Gastroesophageal sphincter (tissue), 4 donors: Measurements from ENCODE around the gene BIVM. TPM values are rescaled to one million over a fixed set of nuclear protein-coding genes. Genes with fewer than 3 reads are reported as not detected.

Experiments used
- ATAC-seq: fragments of 150-250 bp; one replicate; pipeline ENCODE4 v1.9.1; 2016; ENCODE audit warnings: mild to moderate bottlenecking, moderate library complexity
- H3K27ac ChIP-seq, 4 donors: fragments of 200-600 bp; sonication (generic) in 3 of 4; 1 replicate in 3 of 4; 2 replicates in 1 of 4; pipeline ENCODE4 v1.5.1; 2016 to 2019
- H3K27me3 ChIP-seq: fragments of 200-600 bp; sonication (generic); one replicate; pipeline ENCODE4 v1.5.1; 2019
- H3K36me3 ChIP-seq, 2 donors: fragments of 200-600 bp; sonication (generic); one replicate each; pipeline ENCODE4 v1.5.1; 2019; ENCODE audit warnings: control low read depth in 1 of 2
- H3K4me1 ChIP-seq, 3 donors: fragments of 200-600 bp; sonication (generic); 1 replicate in 2 of 3; 2 replicates in 1 of 3; pipeline ENCODE4 v1.5.1; 2016 to 2019; ENCODE audit warnings: control low read depth in 2 of 3
- H3K4me3 ChIP-seq, 2 donors: fragments of 200-600 bp; sonication (generic); one replicate each; pipeline ENCODE4 v1.5.1; 2019; ENCODE audit warnings: mild to moderate bottlenecking in 1 of 2, moderate library complexity in 1 of 2
- H3K9me3 ChIP-seq, 3 donors: fragments of 200-600 bp; sonication (generic); one replicate each; pipeline ENCODE4 v1.5.1; 2017 to 2019; ENCODE audit warnings: control low read depth in 2 of 3
- EP300 ChIP-seq: sonication (generic); formaldehyde crosslinking; IDR thresholded peaks from one replicate; pipeline ENCODE4 v1.6.1; 2017; ENCODE audit warnings: antibody characterized with exemption, mild to moderate bottlenecking
- POLR2A ChIP-seq, 2 donors: fragments of 450-650 bp; IDR thresholded peaks; one replicate each; pipeline ENCODE4 v1.6.1; 2017; ENCODE audit warnings: antibody characterized with exemption in 2 of 2, mild to moderate bottlenecking in 2 of 2, moderate library complexity in 1 of 2
- POLR2AphosphoS5 ChIP-seq: sonication (generic); formaldehyde crosslinking; IDR thresholded peaks from one replicate; pipeline ENCODE4 v1.6.1; 2017; ENCODE audit warnings: antibody characterized with exemption
- WGBS, 2 donors: methylation state at CpG; one replicate each; pipeline ENCODE4 v1.1.5; 2018; ENCODE audit warnings: low coverage in 1 of 2; 5-methylcytosine and 5-hydroxymethylcytosine counted together
- total RNA-seq, 4 donors: library from RNA; depleted of rRNA; stranded (reverse); fragments of >200 nt; gene quantifications; one replicate each; pipeline ENCODE4 v1.1.0, GENCODE V29; 2016
- TF ChIP-seq, protein P1 (sequence below), 4 experiments: fragments of 200-600 bp in 2 of 4; fragments of 450-650 bp in 2 of 4; sonication (generic) in 1 of 4; IDR thresholded peaks; one replicate each; pipeline ENCODE4 v1.5.1; 2017 to 2019; ENCODE audit warnings: antibody characterized with exemption in 4 of 4, mild to moderate bottlenecking in 2 of 4, moderate library complexity in 2 of 4

BIVM gene
- total RNA-seq, 4 donors from 2014 or later: 8.7 to 19.6 (median 15.8) TPM

DNA sequence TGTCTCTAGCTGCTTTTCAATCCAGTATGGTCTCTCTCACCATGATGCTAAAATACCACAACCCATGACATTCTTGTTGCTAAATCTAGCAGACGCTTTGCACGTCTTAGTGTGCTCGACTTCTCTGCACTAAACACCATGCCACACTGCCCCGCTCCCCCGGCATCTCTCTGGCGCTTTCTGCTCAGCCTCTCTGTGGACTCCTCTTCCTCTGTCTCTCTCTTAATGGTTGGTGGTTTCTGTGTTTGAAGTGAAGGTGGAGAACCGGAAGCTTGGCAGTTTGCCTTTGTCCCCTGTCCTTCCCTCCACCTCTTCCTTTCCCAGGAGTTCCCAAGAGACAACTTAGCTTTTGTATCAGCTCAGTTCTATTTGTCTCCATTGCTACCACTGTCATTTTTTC lies 55.8 kb downstream of the BIVM start:
- Histone ChIP-seq H3K27me3 (no peaks in the 10 kb centered on the region), H3K27ac (no peak overlapping the region), H3K4me1 (peaks cover 0 to 11% (median 0%) of the 10 kb centered on the region in 3 donors), H3K36me3 (peaks cover 10 to 71% of the 10 kb centered on the region in 2 donors), H3K9me3 (no peaks in the 10 kb centered on the region), H3K4me3 (no peak overlapping the region)
- TF ChIP-seq POLR2A (IDR thresholded peaks at IDR 0.05) (no peak), EP300 (no peak), POLR2AphosphoS5 (no peak)
- TF ChIP-seq, protein P1, sequence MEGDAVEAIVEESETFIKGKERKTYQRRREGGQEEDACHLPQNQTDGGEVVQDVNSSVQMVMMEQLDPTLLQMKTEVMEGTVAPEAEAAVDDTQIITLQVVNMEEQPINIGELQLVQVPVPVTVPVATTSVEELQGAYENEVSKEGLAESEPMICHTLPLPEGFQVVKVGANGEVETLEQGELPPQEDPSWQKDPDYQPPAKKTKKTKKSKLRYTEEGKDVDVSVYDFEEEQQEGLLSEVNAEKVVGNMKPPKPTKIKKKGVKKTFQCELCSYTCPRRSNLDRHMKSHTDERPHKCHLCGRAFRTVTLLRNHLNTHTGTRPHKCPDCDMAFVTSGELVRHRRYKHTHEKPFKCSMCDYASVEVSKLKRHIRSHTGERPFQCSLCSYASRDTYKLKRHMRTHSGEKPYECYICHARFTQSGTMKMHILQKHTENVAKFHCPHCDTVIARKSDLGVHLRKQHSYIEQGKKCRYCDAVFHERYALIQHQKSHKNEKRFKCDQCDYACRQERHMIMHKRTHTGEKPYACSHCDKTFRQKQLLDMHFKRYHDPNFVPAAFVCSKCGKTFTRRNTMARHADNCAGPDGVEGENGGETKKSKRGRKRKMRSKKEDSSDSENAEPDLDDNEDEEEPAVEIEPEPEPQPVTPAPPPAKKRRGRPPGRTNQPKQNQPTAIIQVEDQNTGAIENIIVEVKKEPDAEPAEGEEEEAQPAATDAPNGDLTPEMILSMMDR (IDR thresholded peaks at IDR 0.05): no peak
- WGBS, 2 donors: 76 to 89% methylated on average over 7 of the region's 7 CpGs
- no peak for ATAC-seq

DNA sequence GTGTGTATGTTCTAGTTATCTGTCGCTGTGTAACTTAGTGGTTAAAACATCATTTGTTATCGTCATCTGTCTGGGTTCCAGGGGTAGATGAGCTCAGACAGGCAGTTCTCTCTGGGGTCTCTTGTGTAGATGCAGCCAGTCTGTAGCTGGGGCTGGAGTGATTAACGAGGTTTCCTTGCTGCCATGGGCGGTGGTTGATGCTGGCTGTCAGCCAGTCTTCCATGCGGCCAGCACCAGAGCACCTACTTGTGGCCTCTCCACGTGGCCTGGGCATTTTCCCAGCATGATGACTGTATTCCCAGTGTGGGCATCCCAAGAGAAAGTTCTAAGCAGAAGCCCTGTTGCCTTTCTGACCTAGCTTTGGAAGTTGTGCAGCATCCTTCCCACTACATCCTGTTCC lies 57.6 kb downstream of the BIVM start:
- H3K4me3 ChIP-seq: no peak overlapping the region
- no peaks in the 10 kb centered on the region for H3K27me3 ChIP-seq
- TF ChIP-seq POLR2A (IDR thresholded peaks at IDR 0.05) (no peak), POLR2AphosphoS5 (no peak)
- H3K27ac ChIP-seq: no peak overlapping the region
- H3K36me3 ChIP-seq: peaks cover 12 to 90% of the 10 kb centered on the region in 2 donors
- H3K4me1 ChIP-seq: no peaks in the 10 kb centered on the region
- no peaks in the 10 kb centered on the region for H3K9me3 ChIP-seq
- 0 to 61% methylated on average over 1 to 2 of the region's 6 CpGs for WGBS, 2 donors
- no peak for ATAC-seq

- Histone ChIP-seq H3K27me3 (no peaks in the 10 kb centered on the region), H3K27ac (no peak overlapping the region), H3K9me3 (no peaks in the 10 kb centered on the region), H3K36me3 (peaks cover 21 to 98% of the 10 kb centered on the region in 2 donors), H3K4me3 (no peak overlapping the region), H3K4me1 (no peaks in the 10 kb centered on the region)
- WGBS, 2 donors: 91 to 92% methylated on average over 10 to 13 of the region's 13 CpGs
- no peak for TF ChIP-seq POLR2AphosphoS5
- TF ChIP-seq, protein P1 (IDR thresholded peaks at IDR 0.05): no peak
- TF ChIP-seq POLR2A (IDR thresholded peaks at IDR 0.05): no peak
- no peak for TF ChIP-seq EP300
- no peak for ATAC-seq
These were observed 63.8 kb downstream of the BIVM start for GRCh38 chr13:102862624-102863210.

GRCh38 chr13:102863590-102863989 lies 64.7 kb downstream of the BIVM start:
- peak; percentile 41 for ATAC-seq
- Histone ChIP-seq H3K4me3 (no peak overlapping the region), H3K36me3 (peaks cover 18 to 98% of the 10 kb centered on the region in 2 donors), H3K9me3 (no peaks in the 10 kb centered on the region), H3K4me1 (no peaks in the 10 kb centered on the region), H3K27ac (no peak overlapping the region), H3K27me3 (no peaks in the 10 kb centered on the region)
- no peak for TF ChIP-seq EP300
- TF ChIP-seq, protein P1 (IDR thresholded peaks at IDR 0.05): no peak
- TF ChIP-seq POLR2A (IDR thresholded peaks at IDR 0.05): no peak
- 63 to 65% methylated on average over 4 of the region's 4 CpGs for WGBS, 2 donors

DNA sequence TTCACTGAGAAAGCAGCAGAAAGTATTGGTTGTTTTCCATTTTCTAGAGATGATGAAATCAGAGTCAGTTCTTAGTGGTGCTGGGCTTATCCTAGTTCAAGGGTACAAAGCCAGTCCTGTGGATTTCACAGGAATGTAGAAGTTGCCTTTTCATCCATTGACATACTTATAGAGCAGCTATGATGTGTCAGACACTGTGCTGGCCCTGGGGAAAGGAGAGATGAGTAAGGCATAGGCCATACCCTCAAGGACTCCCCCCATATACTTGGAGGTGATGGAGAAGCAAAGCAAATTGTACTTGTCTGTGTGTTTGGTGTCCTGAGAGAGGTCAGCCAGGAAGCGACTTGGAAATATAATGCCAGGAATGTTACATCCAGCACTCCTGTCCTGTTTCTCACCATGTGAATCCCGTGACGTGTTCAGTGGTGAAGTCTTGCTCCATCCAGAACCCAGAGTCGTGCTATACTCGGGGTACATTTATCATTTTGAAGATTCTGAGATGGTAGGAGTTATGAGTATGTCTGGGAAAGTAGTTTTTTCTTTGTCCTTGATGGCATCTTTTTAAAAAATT lies 69.5 kb downstream of the BIVM start:
- no peak for TF ChIP-seq POLR2A (IDR thresholded peaks at IDR 0.05)
- TF ChIP-seq POLR2AphosphoS5: no peak
- no peak for TF ChIP-seq EP300
- TF ChIP-seq, protein P1 (IDR thresholded peaks at IDR 0.05): no peak
- H3K4me1 ChIP-seq: peaks cover 0 to 11% (median 0%) of the 10 kb centered on the region in 3 donors
- no peak overlapping the region for H3K27ac ChIP-seq
- no peak overlapping the region for H3K4me3 ChIP-seq
- ATAC-seq: no peak
- no peaks in the 10 kb centered on the region for H3K27me3 ChIP-seq
- 85 to 90% methylated on average over 5 of the region's 5 CpGs for WGBS, 2 donors
- peaks cover 0 to 79% of the 10 kb centered on the region in 2 donors for H3K36me3 ChIP-seq
- H3K9me3 ChIP-seq: no peaks in the 10 kb centered on the region
